Hematopoietic multipotent progenitor cell treated with erythropoietin and hydrocortisone succinate and interleukin-3 and kit ligand, for 8 days (in vitro differentiated cells): ENCODE data around the gene FAM110A.
"Not testable (repeated sequence)": the region's sequence is repeated elsewhere in the genome, so short reads cannot be mapped to it uniquely, and the experiment has no call there.

Source experiments
- DNase-seq: peaks from one replicate; pipeline ENCODE4 v3.0.0-alpha.2; 2015

Gene FAM110A

DNA sequence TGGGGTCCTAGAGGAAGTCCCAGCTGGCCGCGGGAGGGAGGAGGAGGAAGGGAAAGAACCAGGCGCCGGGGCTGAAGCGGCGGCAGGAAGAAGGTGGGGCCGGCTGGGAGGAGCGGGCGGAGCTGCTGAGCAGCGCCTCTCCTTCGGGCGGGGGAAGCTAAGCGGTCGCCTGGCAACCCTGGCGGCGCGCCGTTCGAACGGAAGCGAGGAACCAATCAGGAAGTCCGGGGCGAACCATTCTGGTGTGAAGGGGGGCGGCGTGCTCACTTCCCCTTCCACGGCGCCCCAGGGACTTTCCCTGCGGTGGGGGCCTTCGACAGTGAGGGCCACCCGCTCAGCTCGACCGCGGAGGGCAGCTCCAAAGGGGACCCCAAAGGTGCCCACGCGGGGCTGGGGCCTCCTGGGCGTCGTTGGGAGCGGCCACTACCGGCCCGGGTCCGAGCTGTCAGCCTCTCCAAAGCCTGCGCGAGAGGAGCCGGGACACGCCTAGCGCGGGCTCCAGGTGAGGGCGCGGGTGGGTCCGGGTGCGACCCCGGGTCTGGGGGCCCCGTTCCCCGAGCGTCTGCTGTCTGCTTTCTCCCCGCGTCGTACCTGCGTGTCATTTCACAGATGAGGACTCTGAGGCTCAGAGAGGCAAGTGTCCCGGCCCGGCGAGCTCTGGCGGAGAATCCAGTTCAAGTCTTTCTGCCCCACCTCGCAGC lies at the start of gene FAM110A:
FAM110A (plus strand) TSS at position 266 of the 701 bp plus-strand sequence. CDS start 11,090 bp downstream, outside the sequence.
- DNase-seq = peak; percentile 94

GRCh38 chr20:787825-788224 lies 45.7 kb upstream of the FAM110A start:
- no peak for DNase-seq

GRCh38 chr20:791056-791455 lies 42.5 kb upstream of the FAM110A start:
- DNase-seq = no peak

DNA sequence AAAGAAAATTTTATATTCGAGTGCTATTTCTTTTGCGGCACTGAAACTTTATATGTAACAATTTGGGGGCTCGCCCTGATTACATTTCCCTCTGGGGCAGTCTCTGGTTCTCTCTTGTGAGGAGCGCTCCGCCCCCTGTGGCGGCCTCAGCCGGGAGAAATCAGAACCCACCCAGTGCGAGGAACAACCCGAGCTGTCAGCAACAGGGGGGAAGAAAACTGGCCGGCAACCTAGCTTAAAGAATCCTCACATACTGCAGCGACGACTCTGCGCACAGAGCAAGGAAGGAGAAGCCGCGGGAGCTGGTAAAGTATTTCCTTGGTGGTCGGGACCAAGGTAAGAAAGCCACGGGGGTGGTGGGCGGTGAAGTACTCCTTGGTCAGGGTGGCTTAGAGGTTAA lies 41.3 kb upstream of the FAM110A start:
- DNase-seq = no peak

GRCh38 chr20:796921-797320 lies 36.6 kb upstream of the FAM110A start:
- no peak for DNase-seq

- not testable (repeated sequence) for DNase-seq
Measured at GRCh38 chr20:798746-799145, 34.8 kb upstream of the FAM110A start.

- DNase-seq = not testable (repeated sequence)
Measured at GRCh38 chr20:800026-800425, 33.5 kb upstream of the FAM110A start.

GRCh38 chr20:801678-802077 lies 31.8 kb upstream of the FAM110A start:
- no peak for DNase-seq

- DNase-seq = peak; percentile 16
Measured at GRCh38 chr20:805713-806112, 27.8 kb upstream of the FAM110A start.

DNA sequence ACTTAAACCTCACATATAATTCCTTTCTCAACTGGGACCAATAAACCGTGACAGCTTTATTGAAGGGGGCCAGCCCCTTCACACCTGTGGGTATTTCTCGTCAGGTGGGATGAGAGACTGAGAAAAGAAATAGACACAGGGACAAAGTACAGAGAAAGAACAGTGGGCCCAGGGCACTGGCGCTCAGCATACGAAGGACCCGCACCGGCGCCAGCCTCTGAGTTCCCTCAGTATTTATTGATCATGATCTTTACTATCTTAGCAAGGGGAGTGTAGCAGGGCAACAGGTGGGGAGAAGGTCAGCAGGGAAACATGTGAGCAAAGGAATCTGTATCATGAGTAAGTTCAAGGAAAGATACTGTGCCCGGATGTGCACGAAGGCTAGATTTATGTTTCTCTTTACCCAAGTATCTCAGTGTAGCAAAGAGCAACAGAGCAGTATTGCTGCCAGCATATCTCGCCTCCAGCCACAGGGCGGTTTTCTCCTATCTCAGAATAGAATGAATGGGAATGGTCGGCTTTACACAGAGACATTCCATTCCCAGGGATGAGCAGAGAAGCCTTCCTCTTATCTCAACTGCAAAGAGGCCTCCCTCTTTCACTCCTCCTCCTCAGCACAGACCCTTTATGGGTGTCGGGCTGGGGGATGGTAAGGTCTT lies 21.6 kb upstream of the FAM110A start:
- DNase-seq = not testable (repeated sequence)

DNA sequence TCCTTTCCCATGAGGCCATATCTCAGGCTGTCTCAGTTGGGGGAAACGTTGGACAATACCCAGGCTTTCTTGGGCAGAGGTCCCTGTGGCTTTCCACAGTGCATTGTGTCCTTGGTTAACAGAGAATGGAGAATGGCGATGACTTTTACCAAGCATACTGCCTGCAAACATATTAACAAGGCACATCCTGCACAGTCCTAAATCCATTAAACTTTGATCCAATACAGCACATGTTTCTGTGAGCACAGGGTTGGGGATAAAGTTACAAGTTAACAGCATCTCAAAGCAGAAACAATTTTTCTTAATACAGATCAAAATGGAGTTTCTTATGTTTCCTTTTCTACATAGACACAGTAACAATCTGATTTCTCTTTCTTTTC lies 21.1 kb upstream of the FAM110A start:
- not testable (repeated sequence) for DNase-seq

DNA sequence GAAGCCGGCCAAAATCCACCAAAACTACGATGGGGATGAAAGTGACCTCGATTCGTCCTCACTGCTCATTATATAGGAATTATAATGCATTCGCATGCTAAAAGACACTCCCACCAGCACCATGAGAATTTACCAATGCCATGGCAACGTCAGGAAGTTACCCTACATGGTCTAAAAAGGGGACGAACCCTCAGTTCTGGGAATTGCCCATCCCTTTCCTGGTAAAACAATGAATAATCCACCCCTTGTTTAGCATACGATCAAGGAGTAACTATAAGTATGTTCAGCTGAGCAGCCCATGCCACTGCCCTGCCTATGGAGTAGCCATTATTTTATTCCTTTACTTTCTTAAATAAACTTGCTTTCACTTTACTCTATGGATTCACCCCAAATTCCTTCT lies 20.1 kb upstream of the FAM110A start:
- peak; percentile 33 for DNase-seq

DNA sequence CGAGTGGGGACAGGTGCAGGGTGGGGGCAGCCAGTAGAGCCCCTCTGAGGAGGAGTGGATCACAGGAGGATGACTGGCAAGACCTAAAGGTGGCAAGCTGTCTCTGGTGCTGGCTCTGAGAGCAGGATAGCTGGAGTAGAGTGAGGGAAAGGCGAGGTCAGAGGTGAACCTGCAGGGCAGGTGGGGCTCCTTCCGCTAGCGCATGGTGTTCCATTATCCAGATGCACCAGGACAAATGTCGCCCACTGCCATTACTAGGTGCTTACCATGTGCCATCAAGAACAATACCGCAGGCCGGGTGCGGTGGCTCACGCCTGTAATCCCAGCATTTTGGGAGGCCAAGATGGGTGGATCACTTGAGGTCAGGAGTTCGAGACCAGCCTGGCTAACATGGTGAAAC lies 18.3 kb upstream of the FAM110A start:
- no peak for DNase-seq

GRCh38 chr20:815914-816606 lies 17.5 kb upstream of the FAM110A start:
- DNase-seq = peak; percentile 76

DNA sequence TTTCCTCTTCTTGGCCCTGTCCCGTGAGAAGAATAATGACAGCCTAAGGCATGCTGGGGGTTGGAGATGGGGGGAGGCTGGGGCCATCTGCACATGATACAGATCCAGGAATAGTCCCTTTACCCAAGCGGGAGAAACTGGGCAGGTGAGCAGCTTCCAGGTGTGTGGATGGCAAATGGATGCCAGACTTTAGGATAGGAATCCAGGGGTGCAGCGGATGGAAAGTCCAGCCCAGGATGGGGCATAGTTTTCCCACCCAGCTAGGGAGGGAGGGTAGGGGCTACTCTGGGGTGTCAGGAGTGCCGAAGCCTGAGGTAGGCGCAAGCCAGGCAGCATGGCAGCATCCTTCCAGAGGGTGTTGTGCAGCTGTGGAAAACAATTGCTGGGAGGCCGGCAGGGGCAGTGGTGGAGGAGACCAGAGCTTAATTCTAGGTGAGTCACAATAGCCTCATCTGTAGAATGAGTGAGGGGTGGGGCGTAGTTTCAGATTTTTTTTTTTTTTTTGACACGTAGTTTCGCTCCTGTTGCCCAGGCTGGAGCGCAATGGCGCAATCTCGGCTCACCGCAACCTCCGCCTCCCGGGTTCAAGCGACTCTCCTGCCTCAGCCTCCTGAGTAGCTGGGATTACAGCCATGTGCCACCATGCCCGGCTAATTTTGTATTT lies 15.4 kb upstream of the FAM110A start:
- DNase-seq = no peak

- DNase-seq = no peak
Measured at GRCh38 chr20:819680-820322, 13.7 kb upstream of the FAM110A start.

GRCh38 chr20:820323-820953 lies 13.1 kb upstream of the FAM110A start:
- no peak for DNase-seq

DNA sequence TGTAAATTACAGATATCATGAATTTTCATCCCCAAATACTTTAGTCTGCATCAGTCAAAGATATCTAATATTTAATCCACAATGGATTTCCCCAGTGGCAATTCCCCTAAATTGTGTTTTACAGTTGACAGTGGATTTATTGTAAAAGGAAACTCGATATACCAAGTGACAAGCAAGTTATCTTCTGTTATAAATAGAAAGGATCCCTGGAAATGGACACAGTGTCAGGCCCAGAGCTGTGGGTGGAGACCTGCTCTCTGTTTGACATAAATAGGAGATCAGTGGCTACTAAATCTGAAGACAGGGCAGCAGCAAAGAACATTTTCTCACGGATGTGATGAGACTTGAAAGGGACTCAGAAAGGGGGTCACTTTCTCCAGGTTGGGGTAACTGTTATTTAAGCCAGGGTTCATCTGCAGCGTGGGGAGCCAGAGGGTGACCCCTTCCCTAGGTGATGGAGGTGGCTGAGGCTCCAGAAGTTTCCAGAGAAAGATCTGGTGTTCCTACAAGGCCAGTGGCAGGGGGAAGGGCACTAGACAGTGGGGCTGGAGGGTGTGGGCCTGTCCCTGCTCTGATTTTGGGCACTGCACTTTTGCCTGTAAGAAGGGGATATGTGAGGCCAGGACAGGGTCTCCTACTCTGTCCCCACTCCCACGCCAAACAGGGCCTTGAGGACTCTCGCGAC lies 12.3 kb upstream of the FAM110A start:
- no peak for DNase-seq

DNA sequence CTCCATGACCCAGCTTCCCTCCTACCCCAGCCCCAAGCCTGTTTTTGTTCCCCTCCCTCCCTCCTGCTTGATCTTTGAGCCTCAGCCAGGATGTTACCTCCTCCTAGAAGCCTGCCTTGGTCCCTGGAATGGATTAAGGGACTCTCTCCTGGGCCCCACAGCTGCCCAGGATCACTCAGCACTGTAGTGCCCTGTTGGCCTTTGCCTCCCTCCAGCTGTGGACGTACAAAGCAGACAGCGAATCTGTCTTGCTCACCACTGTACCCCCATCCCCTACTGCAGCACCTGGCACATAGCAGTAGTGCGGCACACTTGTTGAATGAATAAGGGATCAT lies 11.8 kb upstream of the FAM110A start:
- no peak for DNase-seq

GRCh38 chr20:822651-823573 lies 10.6 kb upstream of the FAM110A start:
- no peak for DNase-seq

DNA sequence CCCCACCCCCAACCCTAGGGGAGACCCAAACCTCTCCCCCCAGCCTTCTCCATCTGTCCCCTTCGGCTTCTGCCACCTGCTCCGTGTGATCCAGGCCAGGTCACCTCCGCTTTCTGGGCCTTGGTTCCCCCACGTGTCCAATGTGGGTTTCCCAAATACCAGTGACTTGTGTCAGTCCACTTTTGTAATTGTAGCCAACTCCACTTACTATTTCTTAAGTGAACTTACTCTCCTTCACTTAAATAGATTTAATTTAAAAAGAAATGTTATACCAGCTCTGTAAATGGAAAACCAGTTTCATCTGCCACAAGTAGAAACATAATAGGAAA lies 10.0 kb upstream of the FAM110A start:
- DNase-seq = no peak
